Fibroblast of lung (primary cell): Measurements from ENCODE around the gene ARFIP2. TPM values are rescaled to one million over a fixed set of nuclear protein-coding genes. Genes with fewer than 3 reads are reported as not detected.

ENCODE experiments used
- DNase-seq, 2 donors: peaks; one replicate each; pipeline versions ENCODE4 v3.0.0 to v3.0.0-alpha.2; 2010; ENCODE audit warnings: low read depth in 2 of 2
- H2AFZ ChIP-seq: 2 replicates; pipeline ENCODE4 v1.5.1; 2012; ENCODE audit warnings: low read length, control low read depth, inconsistent platforms
- H3K27ac ChIP-seq: 2 replicates; pipeline ENCODE4 v1.5.1; 2011; ENCODE audit warnings: low read length, control low read depth; ENCODE audit not compliant: insufficient read depth
- H3K27me3 ChIP-seq: 2 replicates; pipeline ENCODE4 v1.5.1; 2011; ENCODE audit warnings: mild to moderate bottlenecking, low read length; ENCODE audit not compliant: control insufficient read depth, insufficient read depth
- H3K36me3 ChIP-seq: 2 replicates; pipeline ENCODE4 v1.5.1; 2011; ENCODE audit warnings: low read length; ENCODE audit not compliant: control insufficient read depth, insufficient read depth
- H3K4me1 ChIP-seq: 2 replicates; pipeline ENCODE4 v1.5.1; 2011; ENCODE audit warnings: low read length; ENCODE audit not compliant: control insufficient read depth, insufficient read depth; ENCODE audit errors: extremely low read depth
- H3K4me2 ChIP-seq: 2 replicates; pipeline ENCODE4 v1.5.1; 2011; ENCODE audit warnings: low read length, control low read depth; ENCODE audit not compliant: insufficient read depth; ENCODE audit errors: extremely low read depth
- H3K4me3 ChIP-seq, 4 experiments: fragments of 200-600 bp in 1 of 4; sonication (generic) in 1 of 4; replicated peaks in 1 of 4; 2 replicates each; pipeline ENCODE4 v1.5.1; 2011 to 2016; ENCODE audit warnings: low read length in 4 of 4, low read depth in 3 of 4, mild to moderate bottlenecking in 3 of 4, control low read depth in 2 of 4, inconsistent platforms in 1 of 4, mixed read lengths in 1 of 4; ENCODE audit not compliant: insufficient read depth in 1 of 4; ENCODE audit errors: control extremely low read depth in 1 of 4
- H3K79me2 ChIP-seq: 2 replicates; pipeline ENCODE4 v1.5.1; 2012; ENCODE audit warnings: mild to moderate bottlenecking, low read length, inconsistent platforms; ENCODE audit not compliant: control insufficient read depth, insufficient read depth
- H3K9ac ChIP-seq: 2 replicates; pipeline ENCODE4 v1.5.1; 2011; ENCODE audit warnings: mild to moderate bottlenecking, low read length, control low read depth; ENCODE audit not compliant: insufficient read depth
- H3K9me3 ChIP-seq: 2 replicates; pipeline ENCODE4 v1.5.1; 2012; ENCODE audit warnings: low read depth, low read length; ENCODE audit not compliant: control insufficient read depth, insufficient read depth
- H4K20me1 ChIP-seq: 2 replicates; pipeline ENCODE4 v1.5.1; 2011; ENCODE audit warnings: low read length; ENCODE audit not compliant: control insufficient read depth, insufficient read depth; ENCODE audit errors: extremely low read depth
- CTCF ChIP-seq, 2 donors: IDR thresholded peaks in 1 of 2; conservative IDR thresholded peaks in 1 of 2; 1 replicate in 1 of 2; 2 replicates in 1 of 2; pipeline ENCODE4 v1.5.1; 2011 to 2012; ENCODE audit warnings: low read length in 2 of 2, control low read depth in 1 of 2, inconsistent platforms in 1 of 2, low read depth in 1 of 2, mild to moderate bottlenecking in 1 of 2
- EZH2 ChIP-seq: IDR thresholded peaks from 2 replicates; pipeline ENCODE4 v1.5.1; 2012; ENCODE audit warnings: low read length, control low read depth, mild to moderate bottlenecking; ENCODE audit errors: missing control alignments
- polyA plus RNA-seq, 2 donors: library from polyadenylated mRNA; depleted of rRNA in 1 of 2; stranded (reverse) in 1 of 2; unstranded in 1 of 2; fragments of >200 nt; gene quantifications; 2 replicates each; pipeline ENCODE4 v1.2.1, GENCODE V29; 2011 to 2012; ENCODE audit warnings: missing spikeins in 1 of 2
- total RNA-seq: library from RNA; depleted of rRNA; stranded (reverse); fragments of >200 nt; gene quantifications from 2 replicates; pipeline ENCODE4 v1.2.1, GENCODE V29; 2014

Gene ARFIP2
- total and polyA plus RNA-seq, 2 donors (not counting 1 experiment from before 2014, with no cell fraction given): 47.6 to 75.5 TPM

- Histone ChIP-seq H3K9ac (no peak within 1 kb of the TSS), H3K27me3 (no peaks in the 10 kb centered on the region), H3K79me2 (no peaks in the 10 kb centered on the region), H3K9me3 (no peaks in the 10 kb centered on the region), H3K27ac (no peak within 1 kb of the TSS), H3K4me3 (no peak within 1 kb of the TSS), H3K36me3 (no peaks in the 10 kb centered on the region), H2AFZ (no peak within 1 kb of the TSS), H3K4me2 (no peak within 1 kb of the TSS), H4K20me1 (no peaks in the 10 kb centered on the region), H3K4me1 (no peaks in the 10 kb centered on the region)
- DNase-seq: no peak
- TF ChIP-seq CTCF (conservative IDR thresholded peaks at IDR 0.05 in 1 of 2, IDR thresholded peaks at IDR 0.05 in 1 of 2; ENCODE audit: low read depth in 1 of 2, low read length in 2 of 2) (no peak), EZH2 (no peak)
These were observed 40.2 kb downstream of the ARFIP2 start, which contains the start of gene HPX for GRCh38 chr11:6440906-6441358. Gene HPX, minus strand, starts transcription at chr11:6440987. Its CDS starts 24 bp downstream, at chr11:6440963.

- Histone ChIP-seq H3K4me2 (no peak overlapping the region), H3K36me3 (no peaks in the 10 kb centered on the region)
- DNase-seq: peak; percentile 38 to 57
These were observed 42.1 kb downstream of the ARFIP2 start for GRCh38 chr11:6438979-6439571.

GRCh38 chr11:6437993-6438392 lies 43.1 kb downstream of the ARFIP2 start:
- no peaks in the 10 kb centered on the region for H3K9me3 ChIP-seq
- H3K4me3 ChIP-seq: no peak overlapping the region
- H3K9ac ChIP-seq: no peak overlapping the region
- H3K4me2 ChIP-seq: no peak overlapping the region
- H2AFZ ChIP-seq: no peak overlapping the region
- H4K20me1 ChIP-seq: no peaks in the 10 kb centered on the region
- no peaks in the 10 kb centered on the region for H3K27me3 ChIP-seq
- no peak for TF ChIP-seq CTCF (conservative IDR thresholded peaks at IDR 0.05 in 1 of 2, IDR thresholded peaks at IDR 0.05 in 1 of 2; ENCODE audit: low read depth in 1 of 2, low read length in 2 of 2)
- TF ChIP-seq EZH2: no peak
- no peaks in the 10 kb centered on the region for H3K4me1 ChIP-seq
- H3K27ac ChIP-seq: no peak overlapping the region
- no peak for DNase-seq
- no peaks in the 10 kb centered on the region for H3K79me2 ChIP-seq
- H3K36me3 ChIP-seq: no peaks in the 10 kb centered on the region

More at GRCh38 chr11:6438979-6439571, 42.1 kb downstream of the ARFIP2 start:
- no peaks in the 10 kb centered on the region for H3K9me3 ChIP-seq
- no peaks in the 10 kb centered on the region for H3K79me2 ChIP-seq
- no peak overlapping the region for H3K27ac ChIP-seq
- H3K27me3 ChIP-seq: no peaks in the 10 kb centered on the region
- H3K4me3 ChIP-seq: no peak overlapping the region
- no peak overlapping the region for H3K9ac ChIP-seq
- TF ChIP-seq CTCF (conservative IDR thresholded peaks at IDR 0.05 in 1 of 2, IDR thresholded peaks at IDR 0.05 in 1 of 2; ENCODE audit: low read depth in 1 of 2, low read length in 2 of 2) (peak; percentile 74 to 82), EZH2 (no peak)
- H3K4me1 ChIP-seq: no peaks in the 10 kb centered on the region
- no peak overlapping the region for H2AFZ ChIP-seq
- no peaks in the 10 kb centered on the region for H4K20me1 ChIP-seq
